SK-N-MC (cell line): Measurements from ENCODE around the gene IGLON5.

Source experiments
- EZH2 ChIP-seq: fragments of 200-600 bp; sonication (generic); IDR thresholded peaks from one replicate; pipeline ENCODE4 v1.6.1; 2017; ENCODE audit warnings: antibody characterized with exemption
- FOXP2 ChIP-seq: optimal IDR thresholded peaks from 2 replicates; pipeline ENCODE3; 2011; ENCODE audit warnings: mild to moderate bottlenecking, moderate library complexity; ENCODE audit not compliant: insufficient read depth; ENCODE audit errors: extremely low read length, control extremely low read depth
- POLR2AphosphoS5 ChIP-seq: IDR thresholded peaks from 2 replicates; pipeline ENCODE4 v1.6.1; 2012; ENCODE audit warnings: mild to moderate bottlenecking, low read depth, low read length, borderline replicate concordance

DNA sequence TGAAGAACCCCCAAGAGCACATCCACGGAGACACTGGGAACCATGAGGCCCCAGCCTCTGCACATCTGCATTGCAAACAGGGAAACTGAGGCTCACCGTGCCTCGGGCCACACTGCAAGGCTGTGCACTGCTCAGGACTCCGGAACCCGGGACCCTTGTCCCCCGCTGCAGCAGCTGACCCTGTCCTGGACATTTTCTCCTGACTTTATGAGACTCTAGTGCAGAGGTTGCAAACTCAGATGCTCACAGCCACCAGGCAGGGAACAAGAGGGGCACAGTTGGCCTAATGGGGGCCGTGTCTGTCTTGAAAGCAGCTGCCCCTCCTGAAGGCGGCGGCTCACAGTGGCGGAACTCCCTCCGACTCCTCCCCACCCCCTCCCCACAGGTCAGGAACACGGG is 16.5 kb upstream of the IGLON5 start:
- TF ChIP-seq EZH2 (no peak), FOXP2 (no peak), POLR2AphosphoS5 (no peak)
